SK-N-SH treated with all-trans-retinoic acid at 6 μM for 48 hours (cell line): ENCODE data around the gene SETD1A.

Source experiments
- ARNTL ChIP-seq: fragments of 450-650 bp; formaldehyde crosslinking; IDR thresholded peaks from 2 replicates; pipeline ENCODE4 v1.5.0; 2020; ENCODE audit warnings: low read depth, mild to moderate bottlenecking, moderate library complexity, borderline replicate concordance
- BACH2 ChIP-seq: fragments of 250-450 bp; sonication (Bioruptor Pico); IDR thresholded peaks from 2 replicates; pipeline ENCODE4 v1.9.0; 2021; ENCODE audit warnings: mild to moderate bottlenecking, borderline replicate concordance
- GLIS3 ChIP-seq: fragments of 250-450 bp; sonication (Bioruptor Pico); IDR thresholded peaks from 2 replicates; pipeline ENCODE4 v1.5.0; 2020; ENCODE audit warnings: mild to moderate bottlenecking, moderate library complexity
- ISL1 ChIP-seq: fragments of 250-450 bp; sonication (Bioruptor Pico); IDR thresholded peaks from 2 replicates; pipeline ENCODE4 v2.1.2; 2022; ENCODE audit warnings: mild to moderate bottlenecking, moderate library complexity
- OSR1 ChIP-seq: fragments of 250-450 bp; sonication (Bioruptor Pico); IDR thresholded peaks from 2 replicates; pipeline ENCODE4 v1.8.0; 2022; ENCODE audit warnings: moderate library complexity, mild to moderate bottlenecking, inconsistent platforms
- PATZ1 ChIP-seq: fragments of 250-450 bp; sonication (Bioruptor Pico); IDR thresholded peaks from 2 replicates; pipeline ENCODE4 v1.8.0; 2020; ENCODE audit warnings: mild to moderate bottlenecking, moderate library complexity, borderline replicate concordance
- PPARA ChIP-seq: fragments of 250-450 bp; sonication (Bioruptor Pico); IDR thresholded peaks from 2 replicates; pipeline ENCODE4 v1.5.0; 2020; ENCODE audit warnings: mild to moderate bottlenecking, borderline replicate concordance
- RARB ChIP-seq: fragments of 250-450 bp; sonication (Bioruptor Pico); IDR thresholded peaks from 2 replicates; pipeline ENCODE4 v1.8.0; 2021; ENCODE audit warnings: mild to moderate bottlenecking, moderate library complexity
- TCF4 ChIP-seq: fragments of 250-450 bp; sonication (Bioruptor Pico); IDR thresholded peaks from 2 replicates; pipeline ENCODE4 v1.8.0; 2021; ENCODE audit warnings: mild to moderate bottlenecking, moderate library complexity, borderline replicate concordance
- TOX ChIP-seq: fragments of 250-450 bp; sonication (Bioruptor Pico); IDR thresholded peaks from 2 replicates; pipeline ENCODE4 v1.8.0; 2021; ENCODE audit warnings: mild to moderate bottlenecking, moderate library complexity, borderline replicate concordance
- ZC3H10 ChIP-seq: fragments of 250-450 bp; sonication (Bioruptor Pico); IDR thresholded peaks from 2 replicates; pipeline ENCODE4 v1.5.1; 2021; ENCODE audit warnings: mild to moderate bottlenecking, moderate library complexity
- ZFP3 ChIP-seq: fragments of 250-450 bp; sonication (Bioruptor Pico); IDR thresholded peaks from 2 replicates; pipeline ENCODE4 v1.5.0; 2020; ENCODE audit warnings: mild to moderate bottlenecking, moderate library complexity
- TF ChIP-seq, protein P1 (sequence below): fragments of 250-450 bp; sonication (Bioruptor Pico); IDR thresholded peaks from 2 replicates; pipeline ENCODE4 v1.5.1; 2020; ENCODE audit warnings: low read depth, mild to moderate bottlenecking, moderate library complexity

GRCh38 chr16:30964574-30965226 is 7.1 kb downstream of the SETD1A start:
- TF ChIP-seq PATZ1 (CRISPR knock-in tag) (no peak), RARB (CRISPR knock-in tag) (no peak), TCF4 (no peak), GLIS3 (CRISPR knock-in tag) (no peak), ARNTL (CRISPR knock-in tag) (no peak), OSR1 (CRISPR knock-in tag) (no peak), ZC3H10 (no peak), ZFP3 (CRISPR knock-in tag) (no peak), PPARA (CRISPR knock-in tag) (no peak), BACH2 (CRISPR knock-in tag) (no peak), ISL1 (CRISPR knock-in tag) (no peak), TOX (CRISPR knock-in tag) (no peak)
- TF ChIP-seq, protein P1, sequence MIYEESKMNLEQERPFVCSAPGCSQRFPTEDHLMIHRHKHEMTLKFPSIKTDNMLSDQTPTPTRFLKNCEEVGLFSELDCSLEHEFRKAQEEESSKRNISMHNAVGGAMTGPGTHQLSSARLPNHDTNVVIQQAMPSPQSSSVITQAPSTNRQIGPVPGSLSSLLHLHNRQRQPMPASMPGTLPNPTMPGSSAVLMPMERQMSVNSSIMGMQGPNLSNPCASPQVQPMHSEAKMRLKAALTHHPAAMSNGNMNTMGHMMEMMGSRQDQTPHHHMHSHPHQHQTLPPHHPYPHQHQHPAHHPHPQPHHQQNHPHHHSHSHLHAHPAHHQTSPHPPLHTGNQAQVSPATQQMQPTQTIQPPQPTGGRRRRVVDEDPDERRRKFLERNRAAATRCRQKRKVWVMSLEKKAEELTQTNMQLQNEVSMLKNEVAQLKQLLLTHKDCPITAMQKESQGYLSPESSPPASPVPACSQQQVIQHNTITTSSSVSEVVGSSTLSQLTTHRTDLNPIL (CRISPR knock-in tag): no peak
